RPMI7951 (cell line): Measurements from ENCODE around the gene DUSP28. TPM values are rescaled to one million over a fixed set of nuclear protein-coding genes. Genes with fewer than 3 reads are reported as not detected.
"Not testable (repeated sequence)": the region's sequence is repeated elsewhere in the genome, so short reads cannot be mapped to it uniquely, and the experiment has no call there.

Experiments
- DNase-seq: peaks from one replicate; pipeline ENCODE4 v3.0.0-alpha.2; 2012; ENCODE audit warnings: low read depth
- total RNA-seq: library from RNA; depleted of rRNA; stranded (reverse); fragments of >200 nt; shearing (Covaris generic); gene quantifications from 2 replicates; pipeline ENCODE4 v1.2.3, GENCODE V29; 2014; rRNA removed

Gene DUSP28, protein sequence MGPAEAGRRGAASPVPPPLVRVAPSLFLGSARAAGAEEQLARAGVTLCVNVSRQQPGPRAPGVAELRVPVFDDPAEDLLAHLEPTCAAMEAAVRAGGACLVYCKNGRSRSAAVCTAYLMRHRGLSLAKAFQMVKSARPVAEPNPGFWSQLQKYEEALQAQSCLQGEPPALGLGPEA
- total RNA-seq, result 5.3 and 11.7 TPM in 2 replicates

DNA sequence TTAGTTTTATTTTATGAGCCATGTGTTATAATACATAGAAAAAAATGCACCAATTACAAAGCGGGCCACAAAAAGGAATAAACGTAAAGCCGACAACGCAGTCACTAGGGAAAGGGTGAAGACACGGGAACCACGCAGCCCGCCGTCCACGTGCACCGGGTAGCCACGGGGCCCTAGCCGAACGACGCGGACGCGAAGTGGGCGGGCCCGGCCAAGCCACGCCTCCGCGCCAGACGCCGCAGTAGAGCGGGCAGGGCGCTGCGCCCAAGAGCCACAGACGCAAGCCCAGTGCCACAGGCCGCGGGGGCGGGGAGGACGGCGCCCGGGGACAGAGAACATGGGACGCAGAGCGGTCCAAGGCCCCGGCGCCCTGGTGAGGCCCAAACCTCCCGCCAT, at the start of gene DUSP28:
Gene DUSP28 (plus strand): TSS at position 274 of the 396 bp plus-strand sequence. CDS start 328 bp downstream, outside the sequence.
- DNase-seq, result peak; percentile 86

DNA sequence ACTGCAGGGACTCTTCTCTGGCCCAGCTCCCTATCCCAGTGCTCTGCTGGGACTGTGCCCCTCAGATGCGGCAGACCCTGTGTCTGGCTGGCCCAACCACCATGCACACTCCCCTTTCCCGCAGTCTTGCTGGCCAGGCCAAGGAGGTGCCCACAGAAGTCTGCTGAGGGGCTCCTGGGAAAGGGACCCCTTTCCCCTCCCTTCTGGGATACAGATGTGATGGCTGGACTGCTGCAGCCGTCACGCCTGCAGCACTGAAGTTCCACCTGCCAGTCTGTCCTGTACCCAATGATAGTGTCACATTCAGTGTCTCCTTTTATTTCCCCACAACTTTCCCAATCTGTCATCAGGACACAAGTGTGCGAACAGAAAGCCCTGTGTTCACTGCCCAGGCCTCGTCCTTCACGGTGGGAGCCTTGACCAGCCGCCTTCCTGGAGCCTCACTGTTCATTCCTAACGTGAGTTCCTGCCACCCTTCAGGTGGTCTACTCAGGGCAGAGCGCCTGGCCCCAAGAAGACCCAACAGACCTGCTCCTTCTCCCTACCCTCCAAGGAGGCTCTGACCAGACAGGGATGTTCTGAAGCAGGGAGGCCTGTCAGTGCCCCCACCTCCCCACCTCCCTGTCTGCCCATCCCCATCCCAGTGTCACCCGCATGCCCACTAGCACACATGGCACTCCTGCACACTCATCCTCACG, 49.5 kb upstream of the DUSP28 start:
- no peak for DNase-seq

DNA sequence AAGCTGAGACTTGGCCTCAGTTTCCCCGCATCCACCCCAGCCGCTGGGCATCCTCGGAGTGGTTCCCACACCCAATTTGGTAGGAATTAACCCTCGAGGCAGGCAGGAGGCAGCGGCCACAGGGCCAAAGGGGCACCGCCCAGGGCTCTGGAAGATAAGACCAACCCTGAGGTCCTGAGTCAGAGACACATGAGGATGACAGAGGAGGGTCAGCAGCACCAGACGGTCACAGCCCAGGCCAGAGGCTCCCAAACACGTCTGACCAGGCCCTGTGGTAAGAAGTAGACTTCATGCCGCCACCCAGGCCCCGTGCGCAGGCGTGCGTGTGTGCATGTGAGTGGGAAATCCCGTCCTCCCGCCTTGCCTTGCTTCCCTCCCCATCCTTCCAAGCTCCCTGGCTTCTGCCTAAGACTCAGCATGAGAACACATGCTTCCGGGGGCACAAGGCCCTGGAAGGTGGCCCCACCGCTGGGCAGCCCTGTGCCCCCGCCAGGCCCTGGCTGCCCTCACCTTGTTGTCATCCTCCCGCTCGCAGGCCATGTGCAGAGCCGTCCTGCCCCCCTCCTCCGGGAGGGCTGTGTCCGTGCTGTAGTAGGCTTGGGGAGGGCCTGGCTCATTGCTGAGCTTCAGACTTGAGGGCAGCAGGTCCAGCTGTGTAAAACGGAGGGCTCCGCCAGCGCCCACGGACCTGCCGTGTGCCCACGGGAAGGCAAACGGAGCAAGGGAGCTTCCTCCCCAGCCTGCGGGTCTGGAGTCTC, 48.6 kb upstream of the DUSP28 start:
- no peak for DNase-seq

DNA sequence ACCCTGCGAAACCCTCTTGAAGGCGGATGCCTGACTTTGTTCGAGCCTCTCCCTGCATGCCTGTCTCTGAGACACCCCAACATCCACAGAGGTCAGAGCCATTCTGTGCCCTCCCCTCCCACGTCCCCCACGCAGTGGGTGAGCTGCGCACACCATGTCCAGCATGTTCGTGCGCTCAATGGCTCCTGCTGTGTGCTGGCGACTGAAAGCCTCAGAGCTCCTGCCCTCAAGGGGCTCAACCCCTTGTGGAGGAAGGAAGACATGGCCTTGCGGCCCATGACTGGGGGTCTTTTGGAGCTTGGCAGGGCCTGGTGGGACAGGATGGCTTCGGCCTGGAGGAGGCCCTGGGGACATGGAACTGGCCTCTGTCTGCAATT, 48.1 kb upstream of the DUSP28 start:
- no peak for DNase-seq

DNA sequence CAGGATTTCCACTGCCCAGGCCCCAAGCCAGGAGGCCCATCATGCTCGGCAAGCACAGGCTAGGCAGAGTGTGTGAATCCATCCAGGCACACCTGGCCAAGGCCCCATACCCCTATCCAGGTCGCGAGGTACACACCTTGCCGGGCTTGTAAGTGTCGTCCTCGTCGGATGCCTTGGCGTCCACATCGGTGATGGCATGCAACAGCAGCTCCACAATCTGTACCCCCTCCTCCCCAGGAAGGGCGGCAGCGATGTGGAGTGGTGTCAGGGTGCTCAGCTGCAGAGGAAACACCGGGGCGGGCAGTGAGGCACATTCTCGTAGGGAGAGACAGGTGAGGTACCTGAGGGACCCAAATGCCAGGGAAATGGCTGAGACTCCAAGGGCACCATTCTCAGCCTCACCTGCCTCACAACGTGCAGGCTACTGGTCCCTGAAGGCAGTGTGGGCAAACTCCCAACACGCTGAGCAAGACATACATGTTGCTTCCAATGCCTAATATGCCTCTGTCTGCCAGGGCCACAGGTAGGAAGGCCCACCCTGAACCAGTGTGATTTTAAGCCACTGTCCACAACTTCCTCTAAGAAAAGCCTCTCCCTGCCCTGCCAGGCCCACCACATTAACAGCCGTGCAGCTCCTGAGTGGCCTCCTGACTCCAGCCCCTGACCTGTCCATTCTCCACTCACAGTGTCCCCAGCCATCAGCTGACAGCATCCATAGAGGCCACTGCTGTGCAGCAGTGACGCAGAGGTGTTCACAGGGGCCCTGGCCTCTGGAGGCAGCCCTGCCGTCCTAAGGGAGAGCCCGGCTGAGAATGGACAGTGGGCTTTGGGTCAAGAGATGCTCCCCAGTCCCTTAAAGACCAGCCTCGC, 47.3 kb upstream of the DUSP28 start:
- DNase-seq, result no peak

DNA sequence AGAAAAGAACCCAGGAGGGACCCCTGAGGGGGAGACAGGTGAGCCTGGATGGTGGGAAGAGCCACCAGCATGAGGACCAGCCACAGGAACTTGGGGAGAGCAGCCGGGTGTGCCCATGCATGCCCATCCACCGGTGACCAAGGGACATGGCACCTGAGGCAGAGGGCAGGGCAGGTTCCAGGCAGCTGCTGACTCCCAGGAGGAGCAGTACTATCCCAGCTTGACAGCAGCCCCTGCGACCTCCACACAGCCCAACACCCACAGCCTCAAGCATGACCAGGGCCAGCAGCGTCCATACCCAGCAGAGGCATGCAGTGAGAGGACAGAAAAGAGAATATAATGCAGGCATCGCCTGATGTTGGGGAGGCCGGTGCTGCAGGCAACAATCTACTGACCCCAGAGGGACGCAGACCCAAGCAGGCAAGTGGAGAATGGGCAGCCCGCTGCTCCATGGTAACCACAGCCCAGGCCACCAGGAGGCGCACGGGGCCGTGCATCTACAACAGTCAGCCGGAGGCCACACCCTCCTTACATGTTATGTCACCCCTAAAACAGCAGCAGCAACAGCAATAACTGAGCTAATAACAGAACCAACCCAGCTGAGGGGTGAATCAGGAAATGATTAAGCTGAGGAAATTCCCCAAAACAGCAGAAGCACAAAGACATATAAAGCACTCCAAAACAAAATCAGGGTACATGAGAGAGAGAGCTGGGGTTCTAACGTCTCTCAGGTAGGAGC, 46.4 kb upstream of the DUSP28 start:
- DNase-seq, result peak; percentile 68

DNA sequence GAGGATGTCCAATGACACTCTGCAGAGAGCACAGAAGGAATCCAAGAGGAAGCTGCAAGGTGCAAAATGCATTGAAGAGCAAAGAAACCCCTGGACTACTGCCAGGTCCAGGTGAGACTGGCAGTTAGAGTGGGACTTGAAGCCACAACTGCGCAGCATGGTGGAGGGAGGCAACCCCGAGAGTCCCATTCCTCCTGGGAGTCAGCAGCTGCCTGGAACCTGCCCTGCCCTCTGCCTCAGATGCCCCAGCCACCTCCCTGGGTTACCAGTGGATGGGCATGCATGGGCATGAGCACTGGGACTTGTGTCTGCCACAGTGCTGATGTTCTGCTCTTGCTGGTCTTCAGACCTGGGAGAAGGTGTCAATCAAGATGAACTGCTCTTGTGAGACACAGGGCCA, 45.5 kb upstream of the DUSP28 start:
- DNase-seq, result no peak

DNA sequence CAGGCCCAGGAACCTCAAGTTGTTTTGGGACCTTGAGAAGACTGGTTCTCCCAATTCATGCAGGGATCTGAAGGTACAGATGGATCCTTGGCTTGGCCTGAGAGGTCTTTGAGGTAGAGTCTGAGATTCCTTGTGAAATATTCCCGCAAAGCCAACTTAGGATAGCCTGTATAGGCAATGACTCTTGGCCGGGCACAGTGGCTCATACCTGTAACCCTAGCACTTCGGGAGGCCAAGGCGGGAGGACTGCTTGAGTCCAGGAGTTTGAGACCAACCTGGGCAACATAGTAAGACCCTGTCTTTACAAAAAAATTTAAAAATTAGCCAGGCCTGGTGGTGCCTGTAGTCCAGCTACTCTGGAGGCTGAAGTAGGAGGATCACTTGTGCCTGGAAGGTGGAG, 42.8 kb upstream of the DUSP28 start:
- DNase-seq, result no peak

GRCh38 chr2:240518981-240519380, 41.2 kb upstream of the DUSP28 start:
- no peak for DNase-seq

DNA sequence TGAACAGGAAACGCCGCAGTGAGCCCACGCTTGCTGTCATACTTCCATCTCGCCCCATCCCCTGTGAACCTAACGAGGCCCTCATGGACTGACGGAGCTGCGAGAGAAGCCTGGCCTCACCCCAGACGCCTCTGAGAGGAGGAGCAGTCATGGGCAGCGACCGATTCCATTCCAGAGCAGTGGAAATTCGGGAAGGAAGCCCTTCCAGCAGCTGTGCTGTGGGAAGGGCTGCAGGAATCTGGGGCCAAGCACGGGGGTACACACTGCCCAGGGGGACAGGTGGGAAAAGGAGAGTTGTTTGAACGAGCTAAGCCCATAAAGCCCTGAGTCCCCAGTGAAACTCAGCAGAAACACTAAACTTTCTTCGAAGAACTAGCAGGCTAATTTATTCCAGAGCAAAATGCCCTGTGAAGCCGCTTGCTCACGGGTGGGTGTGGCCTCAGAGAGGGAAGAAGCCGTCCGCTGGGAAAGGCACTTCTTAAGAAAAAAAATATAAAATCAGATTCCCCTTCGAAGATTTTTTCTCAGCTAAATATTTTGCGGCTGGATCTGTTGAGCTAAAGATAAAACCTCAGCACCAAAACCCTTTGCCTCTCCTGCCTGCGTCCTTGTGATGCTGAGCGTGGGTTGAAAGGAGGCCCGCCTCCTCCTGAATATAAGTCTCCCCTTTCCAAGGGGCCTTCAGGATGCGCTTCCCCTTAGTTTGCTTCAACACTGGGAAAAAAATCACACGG, 40.6 kb upstream of the DUSP28 start:
- DNase-seq, result no peak

- DNase-seq, result no peak
These were observed 39.8 kb upstream of the DUSP28 start for GRCh38 chr2:240520130-240520973.

DNA sequence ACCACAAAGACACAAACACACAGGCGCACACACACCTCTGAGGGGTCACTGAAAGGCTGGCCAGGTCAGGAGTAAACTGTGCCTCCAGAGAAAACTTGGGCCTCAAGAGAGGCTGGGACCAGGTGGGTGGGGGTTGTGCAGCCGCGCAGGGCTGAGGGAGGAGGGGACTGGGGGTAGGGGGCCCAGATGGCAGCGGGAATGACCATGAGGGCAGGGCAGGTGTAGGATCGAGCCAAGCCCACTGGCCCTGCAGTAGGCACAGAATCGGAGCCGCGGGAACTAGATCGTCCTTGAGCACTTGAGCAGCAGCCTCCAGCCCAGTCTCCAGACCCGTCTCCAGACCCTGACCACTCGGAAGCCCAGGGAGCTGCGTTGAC, 39.2 kb upstream of the DUSP28 start:
- no peak for DNase-seq

DNA sequence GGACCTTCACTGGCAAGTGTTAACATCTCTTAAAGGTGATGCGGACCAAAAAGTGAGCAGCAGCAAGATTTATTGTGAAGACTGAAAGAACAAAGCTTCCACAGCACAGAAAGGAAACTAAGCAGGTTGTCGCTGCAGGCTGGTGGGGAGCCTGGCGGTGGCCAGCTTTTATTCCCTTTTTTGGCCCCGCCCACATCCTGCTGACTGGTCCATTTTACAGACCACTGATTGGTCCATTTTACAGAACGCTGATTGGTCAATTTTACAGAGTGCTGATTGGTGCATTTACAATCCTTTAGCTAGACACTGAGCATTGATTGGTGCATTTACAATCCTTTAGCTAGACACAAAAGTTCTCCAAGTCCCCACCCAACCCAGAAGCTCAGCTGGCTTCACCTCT, 38.3 kb upstream of the DUSP28 start:
- DNase-seq, result not testable (repeated sequence)

DNA sequence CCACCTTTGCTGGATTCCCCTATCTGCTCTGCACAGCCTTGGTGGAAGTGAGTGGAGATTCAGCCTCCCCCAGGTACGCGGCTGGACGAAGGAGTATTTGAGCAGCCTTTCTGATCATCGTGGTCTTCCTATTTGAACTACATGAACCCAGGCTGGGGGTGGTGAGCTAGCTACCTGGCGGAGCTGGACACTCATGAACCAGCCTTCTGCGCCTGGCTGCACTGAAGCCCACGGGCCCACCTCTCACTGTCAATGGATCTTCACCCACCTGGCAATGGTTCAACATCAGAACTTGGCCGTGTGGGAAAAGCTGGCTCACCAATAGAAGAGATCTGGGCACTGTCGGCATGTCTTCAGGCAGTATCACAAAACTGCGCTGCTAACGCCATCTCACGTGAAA, 37.8 kb upstream of the DUSP28 start:
- no peak for DNase-seq

DNA sequence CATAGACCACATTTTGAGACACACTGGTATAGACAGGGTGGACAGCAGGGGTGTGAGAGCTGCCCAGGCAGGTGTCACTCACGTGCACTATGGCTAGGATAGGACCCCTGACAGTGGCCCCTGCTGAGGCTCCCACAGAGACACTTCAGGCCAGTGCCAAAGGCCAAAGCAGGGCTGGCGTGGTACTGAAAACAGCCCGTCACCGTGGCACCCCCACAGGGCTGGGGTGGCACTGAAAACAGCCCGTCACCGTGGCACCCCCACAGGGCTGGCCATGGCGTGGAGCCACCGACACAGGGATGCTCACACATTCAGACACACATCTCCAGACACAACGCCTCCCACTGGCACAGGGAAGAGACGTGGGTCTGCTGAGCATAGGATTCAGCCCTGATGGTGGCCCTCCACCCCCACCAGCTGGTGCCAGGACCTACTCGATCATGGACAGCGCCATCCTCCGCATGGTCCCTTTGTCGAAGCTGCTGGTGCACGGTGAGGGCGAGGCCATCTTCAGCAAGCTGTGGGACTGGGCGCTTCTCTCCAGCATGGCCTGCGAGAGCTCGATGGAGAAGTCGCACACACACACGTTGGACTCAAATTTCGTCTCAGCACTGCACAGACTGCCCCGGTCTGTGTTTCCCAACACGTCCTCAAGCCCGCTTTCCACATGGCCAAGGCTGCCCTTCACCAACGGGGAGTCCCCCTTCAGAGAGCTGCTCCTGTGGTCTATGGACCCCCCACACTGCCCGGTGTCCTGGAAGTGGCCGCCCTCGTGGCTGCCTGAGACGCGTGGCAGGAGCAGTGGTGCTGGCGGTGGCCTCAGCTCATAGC, 36.5 kb upstream of the DUSP28 start:
- DNase-seq, result no peak

- DNase-seq, result no peak
These were observed 35.0 kb upstream of the DUSP28 start for GRCh38 chr2:240524963-240525718.

DNA sequence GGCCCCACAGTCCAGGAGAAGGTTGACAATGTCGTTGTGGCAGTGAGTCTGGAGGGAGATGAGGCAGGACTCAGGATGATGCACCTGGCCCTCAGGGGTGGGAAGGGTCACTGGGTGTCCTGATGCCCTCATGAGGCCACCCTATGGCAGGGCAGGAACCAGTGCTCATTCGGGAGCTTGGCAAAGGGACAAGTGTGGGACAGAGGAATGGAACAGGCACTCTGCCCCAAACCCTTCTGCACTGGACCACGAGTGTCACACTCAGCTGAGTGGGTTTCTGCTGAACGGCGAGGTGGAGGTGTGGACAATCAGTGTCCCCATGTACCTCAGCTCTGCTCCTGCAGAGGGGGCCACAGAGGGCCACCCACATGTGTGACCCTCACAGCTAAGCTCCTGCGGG, 34.4 kb upstream of the DUSP28 start:
- DNase-seq, result no peak

DNA sequence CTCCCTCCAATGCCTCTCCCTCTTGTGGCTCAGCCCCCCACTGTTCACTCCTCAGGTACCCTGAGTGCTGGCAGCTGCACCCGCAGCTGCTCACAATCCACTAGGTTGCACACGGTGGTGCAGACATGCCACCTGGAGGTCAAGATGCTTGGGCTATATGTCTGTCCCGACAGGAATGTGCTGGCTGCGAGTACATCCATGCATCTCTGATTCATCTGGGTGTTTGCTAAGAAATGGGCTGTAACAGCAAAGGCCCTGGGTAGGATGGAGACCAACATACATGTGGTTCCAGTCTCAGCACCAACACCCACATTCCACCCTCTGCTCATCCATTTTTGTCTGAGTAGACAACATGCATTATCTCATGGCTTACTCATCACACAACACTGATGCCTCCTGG, 33.6 kb upstream of the DUSP28 start:
- DNase-seq, result no peak
